Progenitor cell of endocrine pancreas (in vitro differentiated cells): ENCODE data around the gene FLII. TPM values are rescaled to one million over a fixed set of nuclear protein-coding genes. Genes with fewer than 3 reads are reported as not detected.

Experiments used
- DNase-seq: peaks from one replicate; pipeline ENCODE4 v3.0.0; 2021; ENCODE audit warnings: low spot score; ENCODE audit not compliant: unreplicated experiment
- H3K27ac Mint-ChIP-seq: 2 replicates; pipeline ENCODE4 v1.8.0; 2021; ENCODE audit warnings: mild to moderate bottlenecking, moderate library complexity, mixed read lengths
- H3K27me3 Mint-ChIP-seq: 2 replicates; pipeline ENCODE4 v1.8.0; 2021; ENCODE audit warnings: mixed read lengths
- H3K36me3 Mint-ChIP-seq: 2 replicates; pipeline ENCODE4 v1.8.0; 2022; ENCODE audit warnings: mixed read lengths; ENCODE audit not compliant: insufficient read depth
- H3K4me1 Mint-ChIP-seq: 2 replicates; pipeline ENCODE4 v1.8.0; 2021; ENCODE audit warnings: low read depth, mixed read lengths
- H3K4me3 Mint-ChIP-seq: 2 replicates; pipeline ENCODE4 v1.8.0; 2021; ENCODE audit warnings: low read depth, mild to moderate bottlenecking, moderate library complexity, mixed read lengths
- H3K9me3 Mint-ChIP-seq: 2 replicates; pipeline ENCODE4 v1.8.0; 2021; ENCODE audit warnings: low read depth, mixed read lengths
- total RNA-seq: library from RNA; stranded (reverse); gene quantifications from 2 replicates; pipeline ENCODE4 v1.2.1, GENCODE V29; 2021
- TF ChIP-seq, protein P1 (sequence below): fragments of 200-600 bp; sonication (generic); IDR thresholded peaks from one replicate; pipeline ENCODE4 v1.5.0; 2021; ENCODE audit warnings: antibody characterized with exemption, mild to moderate bottlenecking; ENCODE audit not compliant: unreplicated experiment

FLII gene
- total RNA-seq, 1 donor from 2014 or later, result 260 TPM

DNA sequence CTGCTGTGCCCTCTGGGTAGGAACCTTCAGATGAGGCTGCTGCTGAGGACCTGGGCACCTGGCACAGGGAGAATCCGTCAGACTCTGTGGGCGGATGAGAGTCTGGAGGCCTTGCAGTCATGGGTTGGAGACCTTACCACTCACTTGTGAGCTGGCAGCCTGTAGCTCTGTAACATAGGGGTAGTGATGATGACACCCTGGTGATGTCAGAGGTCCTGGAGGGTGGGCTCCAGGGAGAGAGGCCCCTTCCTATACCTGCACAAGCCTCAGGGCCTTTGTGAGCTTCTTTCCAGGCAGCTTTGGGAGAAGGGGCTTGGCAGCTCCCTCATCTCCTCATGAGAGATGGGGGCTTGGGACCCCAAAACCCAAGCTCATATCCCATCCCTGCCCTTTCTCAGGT is 3.6 kb upstream of the FLII start:
- Mint-ChIP-seq H3K4me1 (peaks cover 16% of the 10 kb centered on the region), H3K9me3 (no peaks in the 10 kb centered on the region), H3K27me3 (no peaks in the 10 kb centered on the region), H3K4me3 (peak overlapping the region; percentile 80), H3K27ac (peak overlapping the region; percentile 41), H3K36me3 (peaks cover 5% of the 10 kb centered on the region)
- no peak for DNase-seq
- TF ChIP-seq, protein P1, sequence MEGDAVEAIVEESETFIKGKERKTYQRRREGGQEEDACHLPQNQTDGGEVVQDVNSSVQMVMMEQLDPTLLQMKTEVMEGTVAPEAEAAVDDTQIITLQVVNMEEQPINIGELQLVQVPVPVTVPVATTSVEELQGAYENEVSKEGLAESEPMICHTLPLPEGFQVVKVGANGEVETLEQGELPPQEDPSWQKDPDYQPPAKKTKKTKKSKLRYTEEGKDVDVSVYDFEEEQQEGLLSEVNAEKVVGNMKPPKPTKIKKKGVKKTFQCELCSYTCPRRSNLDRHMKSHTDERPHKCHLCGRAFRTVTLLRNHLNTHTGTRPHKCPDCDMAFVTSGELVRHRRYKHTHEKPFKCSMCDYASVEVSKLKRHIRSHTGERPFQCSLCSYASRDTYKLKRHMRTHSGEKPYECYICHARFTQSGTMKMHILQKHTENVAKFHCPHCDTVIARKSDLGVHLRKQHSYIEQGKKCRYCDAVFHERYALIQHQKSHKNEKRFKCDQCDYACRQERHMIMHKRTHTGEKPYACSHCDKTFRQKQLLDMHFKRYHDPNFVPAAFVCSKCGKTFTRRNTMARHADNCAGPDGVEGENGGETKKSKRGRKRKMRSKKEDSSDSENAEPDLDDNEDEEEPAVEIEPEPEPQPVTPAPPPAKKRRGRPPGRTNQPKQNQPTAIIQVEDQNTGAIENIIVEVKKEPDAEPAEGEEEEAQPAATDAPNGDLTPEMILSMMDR, result no peak

DNA sequence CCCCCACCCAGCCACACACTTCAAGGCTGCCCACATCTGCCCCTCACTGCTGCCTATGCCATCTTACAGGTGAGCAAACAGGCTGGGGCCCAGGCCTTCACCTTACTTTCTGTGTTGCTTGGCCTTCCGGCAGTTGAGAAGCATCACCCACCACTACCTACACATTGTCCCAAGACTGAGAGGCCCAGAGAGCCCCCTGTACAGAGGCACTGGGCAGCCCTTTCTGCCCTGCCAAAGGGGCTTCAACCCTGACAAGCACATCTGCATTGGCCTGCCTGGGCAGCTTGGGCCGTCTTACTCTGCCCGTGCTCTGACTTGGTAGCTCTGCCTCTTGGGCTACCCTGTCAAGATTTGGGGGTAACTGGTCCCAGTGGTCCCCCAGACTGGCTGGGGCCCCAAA is 3.1 kb upstream of the FLII start:
- peaks cover 18% of the 10 kb centered on the region for H3K4me1 Mint-ChIP-seq
- no peak for DNase-seq
- peak overlapping the region; percentile 80 for H3K4me3 Mint-ChIP-seq
- no peaks in the 10 kb centered on the region for H3K27me3 Mint-ChIP-seq
- TF ChIP-seq, protein P1, result no peak
- peaks cover 5% of the 10 kb centered on the region for H3K36me3 Mint-ChIP-seq
- peak overlapping the region; percentile 96 for H3K27ac Mint-ChIP-seq
- no peaks in the 10 kb centered on the region for H3K9me3 Mint-ChIP-seq

GRCh38 chr17:18261146-18261515 is 2.6 kb upstream of the FLII start:
- Mint-ChIP-seq H3K27me3 (no peaks in the 10 kb centered on the region), H3K27ac (peak overlapping the region; percentile 96), H3K36me3 (peaks cover 5% of the 10 kb centered on the region), H3K4me1 (peaks cover 18% of the 10 kb centered on the region), H3K4me3 (peak overlapping the region; percentile 80), H3K9me3 (no peaks in the 10 kb centered on the region)
- no peak for DNase-seq
- TF ChIP-seq, protein P1, result no peak

GRCh38 chr17:18260332-18261145 is 2.0 kb upstream of the FLII start, which contains the start of gene MIEF2:
MIEF2 (plus strand) TSS chr17:18260662; CDS start chr17:18262721, 2,059 bp downstream.
- peak within 1 kb of the TSS; percentile 80 for H3K4me3 Mint-ChIP-seq
- peaks cover 18% of the 10 kb centered on the region for H3K4me1 Mint-ChIP-seq

GRCh38 chr17:18259621-18260331 is 1.2 kb upstream of the FLII start:
- peaks cover 18% of the 10 kb centered on the region for H3K4me1 Mint-ChIP-seq
- no peaks in the 10 kb centered on the region for H3K9me3 Mint-ChIP-seq
- peaks cover 3% of the 10 kb centered on the region for H3K36me3 Mint-ChIP-seq
- DNase-seq, result no peak
- TF ChIP-seq, protein P1, result no peak
- peak overlapping the region; percentile 96 for H3K27ac Mint-ChIP-seq
- H3K4me3 Mint-ChIP-seq, result peak overlapping the region; percentile 80
- no peaks in the 10 kb centered on the region for H3K27me3 Mint-ChIP-seq

More at GRCh38 chr17:18260332-18261145, 2.0 kb upstream of the FLII start, which contains the start of gene MIEF2:
- no peaks in the 10 kb centered on the region for H3K9me3 Mint-ChIP-seq
- H3K36me3 Mint-ChIP-seq, result peaks cover 3% of the 10 kb centered on the region
- TF ChIP-seq, protein P1, result no peak
- H3K27me3 Mint-ChIP-seq, result no peaks in the 10 kb centered on the region
- peak; percentile 92 for DNase-seq
- H3K27ac Mint-ChIP-seq, result peak within 1 kb of the TSS; percentile 96
